NCI-H69 (cell line): ENCODE measurements around the gene HPGD.
"Not testable (repeated sequence)": the region's sequence is repeated elsewhere in the genome, so short reads cannot be mapped to it uniquely, and the experiment has no call there.

Source experiments
- DNase-seq: peaks from one replicate; lab custom pipeline; 2025; lab: John Stamatoyannopoulos, UW

The HPGD gene

GRCh38 chr4:174526731-174527130, 4.4 kb upstream of the HPGD start:
- DNase-seq: peak; percentile 4

DNA sequence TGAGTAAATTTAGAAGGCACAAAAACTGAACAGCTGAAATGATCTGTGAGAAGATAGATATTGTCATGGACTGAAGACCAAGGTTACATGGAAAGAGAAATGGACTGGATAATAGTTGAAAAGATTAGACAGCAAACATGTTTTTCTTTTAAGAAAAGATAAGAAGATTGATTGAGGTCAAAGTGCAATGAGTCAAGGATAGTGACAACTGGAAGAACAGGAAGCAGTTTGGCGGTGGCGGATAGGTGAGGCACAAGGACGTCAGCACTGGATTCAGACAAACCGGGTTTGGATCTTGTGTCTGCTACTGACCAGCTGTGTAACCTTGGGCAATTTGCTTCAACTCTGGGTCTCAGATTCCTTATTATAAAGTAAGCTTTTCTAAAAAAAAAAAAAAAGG, 2.0 kb upstream of the HPGD start:
- no peak for DNase-seq

DNA sequence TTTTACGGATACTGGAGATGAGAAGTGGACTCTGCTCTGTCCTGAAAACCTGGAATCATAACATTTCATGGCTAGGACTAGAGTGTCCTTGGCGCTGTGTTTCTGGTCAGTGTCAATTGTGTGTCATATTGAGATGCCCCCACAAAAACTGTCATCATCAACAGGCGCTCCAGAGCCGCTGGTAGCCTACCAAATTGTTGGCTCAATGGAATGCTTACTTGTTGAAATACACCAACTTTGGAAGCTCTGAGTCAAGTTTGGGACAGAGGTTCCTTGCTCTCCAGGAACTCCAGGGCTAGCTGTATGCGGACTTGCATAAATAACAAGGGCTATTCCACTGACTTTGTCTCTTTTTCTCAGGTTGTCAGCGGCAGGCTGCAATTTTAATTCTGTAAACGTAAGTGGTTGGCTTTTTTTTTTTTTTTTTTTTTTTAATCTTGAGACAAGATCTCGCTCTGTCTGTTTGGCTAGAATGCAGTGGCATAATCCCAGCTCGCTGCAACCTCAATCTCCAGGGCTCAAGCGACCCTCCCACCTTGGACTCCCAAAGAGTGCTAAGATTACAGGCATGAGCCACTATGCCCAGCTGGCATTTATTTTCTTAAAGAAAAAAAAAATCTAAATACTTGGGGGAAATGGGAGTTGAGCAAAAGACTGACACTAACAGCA, 871 bp upstream of the HPGD start:
- peak; percentile 11 for DNase-seq

DNA sequence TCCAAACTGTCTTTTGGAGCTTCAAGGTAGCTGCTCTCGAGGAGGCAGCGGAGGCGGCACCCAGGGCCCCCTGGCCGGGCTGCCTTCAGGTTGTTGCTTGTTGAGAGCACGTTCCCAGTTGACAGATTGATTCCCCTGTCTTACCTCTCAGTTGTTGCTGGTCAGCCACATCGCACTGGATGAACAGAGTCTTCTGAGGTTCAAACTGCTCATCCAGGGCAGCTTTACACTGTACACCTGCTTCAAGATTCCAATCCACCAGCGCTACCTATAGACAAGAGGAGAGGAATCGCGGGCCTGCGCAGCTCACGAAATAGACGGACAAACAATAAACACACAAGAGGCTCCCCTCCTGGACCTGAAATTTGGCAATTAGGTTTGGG, 497 bp downstream of the HPGD start:
- peak; percentile 73 for DNase-seq

- DNase-seq: no peak
These were observed 1.6 kb downstream of the HPGD start for GRCh38 chr4:174520660-174521059.

- DNase-seq: no peak
These were observed 4.5 kb downstream of the HPGD start for GRCh38 chr4:174517502-174518445.

- DNase-seq: no peak
These were observed 5.5 kb downstream of the HPGD start for GRCh38 chr4:174516794-174517193.

DNA sequence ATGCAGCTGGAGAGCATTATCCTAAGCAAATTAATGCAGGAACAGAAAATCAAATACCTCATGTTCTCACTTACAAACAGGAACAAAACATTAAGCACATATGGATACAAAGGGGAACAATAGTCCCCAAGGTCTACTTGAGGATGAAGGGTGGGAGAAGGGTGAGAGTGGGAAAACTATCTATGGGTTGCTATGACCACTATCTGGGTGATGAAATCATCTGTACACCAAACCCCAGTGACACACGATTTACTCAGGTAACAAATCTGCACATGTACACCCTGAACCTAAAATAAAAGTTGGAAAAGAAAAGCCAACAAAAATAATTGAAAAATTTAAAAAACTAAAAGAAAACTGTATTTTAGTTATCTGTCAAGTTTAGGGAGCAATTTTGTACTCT, 5.9 kb downstream of the HPGD start:
- no peak for DNase-seq

GRCh38 chr4:174512745-174513144, 9.5 kb downstream of the HPGD start:
- DNase-seq: no peak

DNA sequence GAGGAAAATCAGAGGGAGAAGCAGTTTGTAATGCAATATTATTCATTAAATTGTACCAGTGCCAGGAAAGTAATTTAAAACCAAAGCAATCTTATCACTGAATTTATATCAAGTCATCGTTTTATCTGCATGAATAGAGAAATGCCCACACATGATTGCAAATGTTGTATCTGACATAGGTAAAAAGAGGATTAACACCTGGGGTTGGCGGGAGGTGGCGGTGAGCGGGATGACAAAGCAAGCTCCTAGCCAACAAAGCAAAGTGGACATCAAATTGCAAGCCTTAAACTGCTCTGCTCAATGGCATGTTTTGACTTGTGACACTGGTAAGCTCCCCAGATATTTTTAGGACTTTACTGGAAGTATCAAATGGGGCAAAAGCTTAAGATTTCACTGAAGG, 16.4 kb downstream of the HPGD start:
- DNase-seq: no peak

GRCh38 chr4:174505007-174505406, 17.3 kb downstream of the HPGD start:
- DNase-seq: no peak

GRCh38 chr4:174503079-174503715, 19.1 kb downstream of the HPGD start:
- no peak for DNase-seq

- DNase-seq: peak; percentile 93
These were observed 25.5 kb downstream of the HPGD start for GRCh38 chr4:174496631-174497432.

GRCh38 chr4:174495626-174496025, 26.7 kb downstream of the HPGD start:
- DNase-seq: no peak

DNA sequence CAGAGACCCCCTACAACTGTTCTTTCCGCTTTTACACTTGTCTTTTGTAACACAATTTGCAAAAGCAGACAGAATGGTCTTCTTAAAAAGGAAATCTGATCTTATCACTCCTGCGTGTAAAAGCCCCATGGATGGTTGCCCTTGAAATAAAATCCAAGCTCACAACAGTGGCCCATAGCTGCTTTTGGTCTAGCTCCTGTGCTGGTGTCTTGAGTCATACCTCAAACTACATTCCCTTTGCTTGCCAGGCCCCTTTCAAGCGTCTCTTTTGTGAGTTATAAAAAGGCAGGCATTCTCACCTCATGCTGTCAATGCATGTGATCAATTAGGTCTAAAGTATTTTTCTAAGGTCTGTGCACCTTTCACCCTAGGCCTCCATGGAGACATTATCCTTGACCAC, 27.6 kb downstream of the HPGD start:
- DNase-seq: peak; percentile 2

- no peak for DNase-seq
These were observed 28.1 kb downstream of the HPGD start for GRCh38 chr4:174494146-174494545.

DNA sequence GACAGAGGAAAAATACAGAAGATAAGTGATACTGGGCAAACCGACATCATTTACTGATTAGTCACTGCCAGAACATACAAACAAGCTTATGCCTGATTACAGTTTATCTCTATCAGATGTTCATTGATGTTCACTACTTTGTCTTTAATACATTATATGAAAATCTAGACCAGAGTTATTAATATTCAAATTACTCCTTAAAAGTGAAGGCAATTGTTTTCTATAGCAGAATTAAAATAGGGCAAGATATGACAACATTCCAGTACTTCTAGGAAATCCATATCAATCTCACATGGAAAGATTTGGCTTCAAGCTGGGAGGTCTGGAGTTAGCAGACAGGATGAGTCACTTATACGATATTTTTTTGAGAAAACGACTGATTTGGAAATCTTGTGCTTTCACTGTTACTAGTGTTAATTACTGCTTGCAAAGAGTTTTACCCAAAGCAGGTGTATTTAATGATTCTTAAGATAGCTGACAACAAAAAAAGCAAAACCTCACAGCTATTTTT, 31.8 kb downstream of the HPGD start:
- no peak for DNase-seq

DNA sequence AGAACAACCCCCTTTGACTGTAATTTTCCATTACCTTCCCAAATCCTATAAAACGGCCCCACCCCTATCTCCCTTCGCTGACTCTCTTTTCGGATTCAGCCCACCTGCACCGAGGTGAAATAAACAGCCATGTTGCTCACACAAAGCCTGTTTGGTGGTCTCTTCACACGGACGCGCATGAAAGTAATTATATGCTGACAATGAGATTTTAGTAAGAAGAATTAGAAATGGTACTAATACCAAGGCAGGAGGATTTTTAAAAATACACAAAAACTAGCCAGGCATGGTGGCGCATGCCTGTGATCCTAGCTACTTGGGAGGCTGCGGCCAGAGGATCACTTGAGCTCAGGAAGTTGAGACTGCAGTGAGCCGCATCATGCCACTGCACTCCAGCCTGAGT, 33.9 kb downstream of the HPGD start:
- not testable (repeated sequence) for DNase-seq

- DNase-seq: no peak
These were observed 37.3 kb downstream of the HPGD start for GRCh38 chr4:174485025-174485424.

DNA sequence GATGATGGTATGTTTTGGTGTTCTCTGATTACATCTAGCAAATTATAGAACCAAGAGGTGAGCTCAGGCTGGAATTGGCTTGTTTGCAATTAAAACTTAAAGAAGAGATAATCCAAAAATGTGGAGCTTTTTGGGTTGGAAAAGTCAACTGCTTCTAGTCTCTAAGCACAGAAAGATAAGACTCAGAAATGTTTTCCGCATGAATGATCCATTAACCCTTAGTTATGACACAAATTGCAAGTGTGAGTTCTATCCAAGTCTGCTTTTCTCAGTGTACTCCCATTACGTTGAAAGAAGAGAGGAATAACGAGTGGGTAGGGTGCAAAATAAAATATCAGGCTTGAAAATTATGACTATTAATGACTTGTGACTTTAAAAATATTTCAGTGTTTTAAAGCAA, 38.5 kb downstream of the HPGD start:
- no peak for DNase-seq

DNA sequence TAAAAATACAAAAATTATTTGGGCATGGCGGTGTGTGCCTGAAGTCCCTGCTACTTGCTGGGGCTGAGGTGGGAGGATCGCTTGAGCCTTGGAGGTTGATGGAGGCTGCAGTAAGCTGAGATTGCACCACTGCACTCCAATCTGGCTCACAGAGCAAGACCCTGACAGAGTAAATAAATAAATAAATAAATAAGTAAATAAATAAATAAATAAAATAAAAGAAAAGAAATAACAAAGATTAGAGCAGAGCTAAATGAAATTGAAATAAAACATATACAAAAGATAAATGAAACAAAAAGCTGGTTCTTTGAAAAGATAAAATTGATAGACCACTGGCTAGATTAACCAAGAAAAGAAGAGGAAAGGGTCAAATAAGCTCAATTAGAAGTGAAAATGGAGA, 43.1 kb downstream of the HPGD start:
- no peak for DNase-seq

DNA sequence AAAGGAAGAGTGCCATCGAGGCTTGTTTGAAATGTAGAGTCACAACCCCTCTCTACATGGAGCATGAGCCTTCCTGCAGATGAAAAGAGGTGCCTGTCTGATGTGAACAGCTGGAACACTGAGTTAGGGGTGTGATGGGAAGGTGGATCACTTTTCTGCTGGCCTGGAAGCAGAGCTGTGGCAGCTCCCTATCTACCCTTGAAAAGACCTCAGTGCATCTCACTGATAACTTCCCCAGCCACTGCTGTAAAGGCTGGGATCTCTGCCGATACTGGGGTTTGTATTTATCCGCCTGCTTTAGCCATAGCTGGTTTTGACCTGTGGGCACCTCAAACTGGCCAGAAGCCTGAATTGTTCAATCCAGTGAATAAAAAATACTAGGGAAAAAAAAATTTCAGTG, 46.8 kb downstream of the HPGD start:
- no peak for DNase-seq
